Sigmoid colon (tissue), 4 donors: Measurements from ENCODE around the gene SMAGP.
A peak's percentile ranks its signal among the peaks of the same experiment; 100 is the strongest.

ENCODE experiments used
- CTCF ChIP-seq, 4 experiments: fragments of 450-650 bp in 3 of 4; fragments of 200-600 bp in 1 of 4; IDR thresholded peaks; one replicate each; pipeline ENCODE4 v1.5.1; 2016 to 2019; ENCODE audit warnings: antibody characterized with exemption in 4 of 4, mild to moderate bottlenecking in 3 of 4, moderate library complexity in 2 of 4
- POLR2A ChIP-seq, 2 donors: fragments of 450-650 bp; IDR thresholded peaks; one replicate each; pipeline ENCODE4 v1.6.1; 2016; ENCODE audit warnings: antibody characterized with exemption in 2 of 2, mild to moderate bottlenecking in 2 of 2, moderate library complexity in 2 of 2
- POLR2AphosphoS5 ChIP-seq, 4 donors: sonication (generic); formaldehyde crosslinking; IDR thresholded peaks; one replicate each; pipeline ENCODE4 v1.6.1; 2017; ENCODE audit warnings: antibody characterized with exemption in 4 of 4

DNA sequence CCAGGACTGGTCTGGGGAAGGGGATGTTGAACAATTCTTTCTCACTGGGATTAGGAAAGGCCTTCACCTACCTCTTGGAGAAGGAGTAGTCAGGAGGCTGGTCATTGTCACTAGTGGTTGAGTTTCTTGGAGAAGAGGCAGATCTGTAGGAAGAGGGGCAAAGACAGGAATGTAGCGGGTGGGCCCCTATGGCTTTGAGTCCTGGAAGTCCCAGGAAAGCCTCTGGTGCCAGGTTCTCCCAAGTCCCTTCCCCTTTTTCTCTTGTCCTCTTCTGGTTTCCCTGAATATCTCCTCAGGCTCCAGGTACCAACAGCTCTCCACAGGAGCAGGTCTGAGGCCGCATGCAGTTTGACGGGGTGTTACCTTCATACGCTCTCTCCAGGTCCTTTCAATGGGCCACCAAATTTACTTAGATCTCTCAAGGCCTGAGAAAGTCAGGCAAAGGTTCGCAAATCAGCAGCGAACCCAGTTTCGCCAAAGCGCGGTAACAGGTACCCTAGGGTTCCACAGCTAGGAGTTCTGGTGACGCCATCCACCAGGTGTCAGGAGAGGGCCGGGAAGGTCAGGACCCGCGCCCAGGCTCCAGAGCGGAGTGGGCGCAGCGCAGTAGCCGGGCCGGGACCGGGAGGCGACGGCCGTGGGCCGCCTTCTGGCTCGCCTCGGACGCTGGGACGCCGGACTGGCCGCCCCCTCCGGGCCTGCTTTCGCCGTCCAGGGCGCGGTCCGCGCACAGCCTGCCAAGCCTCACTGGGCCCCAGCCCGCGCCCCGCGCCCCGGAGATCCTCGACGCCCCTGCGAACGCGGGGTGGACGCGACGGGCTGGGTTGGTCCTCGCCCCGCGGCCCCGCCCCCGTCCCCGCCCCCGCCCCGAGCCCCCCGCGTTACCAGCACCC lies 795 bp downstream of the SMAGP start:
- peak in 1 of 4 experiments; percentile 31 for TF ChIP-seq CTCF (IDR thresholded peaks at IDR 0.05)
- TF ChIP-seq POLR2AphosphoS5 (IDR thresholded peaks at IDR 0.05), result no peak
- no peak for TF ChIP-seq POLR2A (IDR thresholded peaks at IDR 0.05)
